GM12891 (cell line): Measurements from ENCODE around the gene NUP210.

Source experiments
- DNase-seq: peaks from one replicate; pipeline ENCODE4 v3.0.0; 2011; ENCODE audit warnings: low spot score; ENCODE audit not compliant: insufficient read length
- FAIRE-seq: peaks from 2 replicates; lab custom pipeline; 2011; peaks lifted over from hg19 to GRCh38; lab: Jason Lieb, UNC
- PAX5 ChIP-seq: IDR thresholded peaks from 2 replicates; pipeline ENCODE4 v1.6.1; 2011; ENCODE audit warnings: low read length, moderate library complexity, mild to moderate bottlenecking; ENCODE audit not compliant: insufficient read depth, severe bottlenecking
- POLR2A ChIP-seq: IDR thresholded peaks from 2 replicates; pipeline ENCODE4 v1.6.1; 2011; ENCODE audit warnings: low read depth, low read length, control low read depth
- POLR2AphosphoS5 ChIP-seq: IDR thresholded peaks from 2 replicates; pipeline ENCODE4 v1.6.1; 2011; ENCODE audit warnings: low read depth, low read length, control low read depth
- POU2F2 ChIP-seq: IDR thresholded peaks from 2 replicates; pipeline ENCODE4 v1.6.1; 2011; ENCODE audit warnings: low read depth, mild to moderate bottlenecking, control low read depth, low read length, moderate library complexity
- SPI1 ChIP-seq: IDR thresholded peaks from 2 replicates; pipeline ENCODE4 v1.6.1; 2011; ENCODE audit warnings: low read depth, low read length, control low read depth
- TAF1 ChIP-seq: IDR thresholded peaks from 2 replicates; pipeline ENCODE4 v1.6.1; 2011; ENCODE audit warnings: low read depth, low read length, control low read depth

Gene NUP210

DNA sequence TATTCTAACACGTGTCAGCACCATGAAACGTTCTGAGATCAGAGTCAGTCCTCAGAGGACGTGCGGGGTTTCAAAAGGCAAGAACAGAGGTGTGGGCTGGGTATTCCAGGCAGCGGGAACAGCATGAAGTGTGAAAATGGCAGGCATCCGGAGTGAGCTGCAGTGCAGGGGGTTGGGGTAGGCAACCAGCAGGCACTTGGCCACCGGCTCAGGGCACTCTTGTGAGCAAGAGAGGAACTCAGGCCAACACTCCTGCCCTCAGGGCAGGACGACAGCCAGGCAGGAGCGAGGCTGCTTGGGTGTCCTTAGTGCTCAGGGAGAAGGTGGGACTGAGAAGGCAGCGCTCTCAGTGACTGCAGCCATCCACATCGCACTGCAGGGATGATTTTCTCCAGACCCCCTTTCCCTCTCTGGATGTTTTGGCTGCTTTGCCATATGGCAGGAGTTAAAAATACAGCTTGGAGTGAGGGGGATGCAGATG is 151.1 kb downstream of the NUP210 start:
- DNase-seq: no peak
- TF ChIP-seq POU2F2 (no peak), POLR2A (no peak), POLR2AphosphoS5 (no peak), SPI1 (no peak), TAF1 (no peak), PAX5 (no peak)
- no peak for FAIRE-seq

- DNase-seq (no peak), FAIRE-seq (no peak)
- no peak for TF ChIP-seq SPI1
- TF ChIP-seq TAF1: no peak
- TF ChIP-seq POLR2AphosphoS5: no peak
- no peak for TF ChIP-seq POLR2A
- TF ChIP-seq POU2F2: no peak
- TF ChIP-seq PAX5: no peak
Observed at GRCh38 chr3:13268120-13268519, 152.0 kb downstream of the NUP210 start.

DNA sequence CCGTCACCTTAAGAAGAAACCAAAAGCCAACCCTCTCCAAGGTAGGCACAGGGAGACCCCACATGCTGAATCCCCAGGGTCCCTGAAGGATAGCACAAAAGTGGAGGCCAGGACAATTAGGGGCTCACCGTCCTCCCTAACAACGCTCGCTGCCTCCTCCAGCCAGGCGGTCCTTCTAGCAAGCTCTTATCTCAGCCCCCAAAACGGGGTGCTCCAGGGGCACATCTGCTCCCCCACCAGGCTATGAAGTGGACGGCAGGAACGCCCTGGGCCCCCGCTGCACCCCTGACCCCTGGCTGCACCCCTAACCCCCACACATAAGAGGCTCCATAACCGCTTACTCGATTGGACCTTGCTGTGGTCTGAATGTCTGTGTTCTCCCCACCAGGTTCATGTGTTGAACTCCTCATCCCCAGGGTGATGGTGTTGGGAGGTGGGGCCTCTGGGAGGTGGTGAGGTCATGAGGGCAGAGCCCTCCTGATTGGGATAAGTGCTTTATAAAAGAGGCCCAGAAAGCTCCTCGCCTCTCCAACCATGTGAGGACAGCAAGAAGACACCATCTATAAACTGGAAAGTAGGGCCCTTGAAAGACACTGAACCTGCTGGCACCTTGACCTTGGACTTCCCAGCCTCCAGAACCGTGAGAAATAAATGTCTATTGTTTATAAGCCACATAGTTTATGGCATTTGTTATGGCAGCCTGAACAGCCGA is 153.3 kb downstream of the NUP210 start:
- DNase-seq (no peak), FAIRE-seq (no peak)
- TF ChIP-seq POU2F2 (no peak), SPI1 (no peak), POLR2A (no peak)
